CD8-positive, alpha-beta memory T cell (primary cell): ENCODE results near the gene PPTC7. TPM values are rescaled to one million over a fixed set of nuclear protein-coding genes. Genes with fewer than 3 reads are reported as not detected.

ENCODE experiments used
- CTCF ChIA-PET: fragments of 350-600 bp; sonication (Branson Sonifier 250); formaldehyde crosslinking; loops from one replicate; lab custom pipeline; 2021; ENCODE audit warnings: antibody characterized with exemption; lab: Charles Lee
- POLR2A ChIA-PET: fragments of 350-600 bp; sonication (Branson Sonifier 250); formaldehyde crosslinking; loops from one replicate; lab custom pipeline; 2021; ENCODE audit warnings: antibody characterized with exemption; lab: Charles Lee
- DNase-seq, 5 donors: peaks; one replicate each; pipeline versions ENCODE4 v3.0.0 to v3.0.0-alpha.2; 2020 to 2022; ENCODE audit warnings: mixed read lengths in 1 of 5
- H3K27ac ChIP-seq: one replicate; pipeline ENCODE4 v1.7.0; 2013; ENCODE audit warnings: low read depth, mild to moderate bottlenecking, low read length, moderate library complexity
- H3K27me3 ChIP-seq: 2 replicates; pipeline ENCODE4 v1.7.0; 2013; ENCODE audit warnings: low read length, mild to moderate bottlenecking; ENCODE audit not compliant: insufficient read depth, poor library complexity, severe bottlenecking
- H3K36me3 ChIP-seq: 2 replicates; pipeline ENCODE4 v1.7.0; 2013; ENCODE audit warnings: mild to moderate bottlenecking, low read length, moderate library complexity; ENCODE audit not compliant: insufficient read depth
- H3K4me1 ChIP-seq: 2 replicates; pipeline ENCODE4 v1.7.0; 2013; ENCODE audit warnings: mild to moderate bottlenecking, low read length, moderate library complexity; ENCODE audit not compliant: insufficient read depth
- H3K4me3 ChIP-seq: 2 replicates; pipeline ENCODE4 v1.7.0; 2013; ENCODE audit warnings: mild to moderate bottlenecking, low read length
- H3K9me3 ChIP-seq: 2 replicates; pipeline ENCODE4 v1.7.0; 2013; ENCODE audit warnings: mild to moderate bottlenecking, low read length
- H3K27ac Mint-ChIP-seq, 8 donors: one replicate each; pipeline ENCODE4 v1.8.0; 2020 to 2021; ENCODE audit warnings: mixed read lengths in 8 of 8, mild to moderate bottlenecking in 6 of 8, inconsistent platforms in 3 of 8, moderate library complexity in 3 of 8
- H3K27me3 Mint-ChIP-seq, 2 donors: one replicate each; pipeline ENCODE4 v1.8.0; 2020 to 2021; ENCODE audit warnings: mixed read lengths in 2 of 2, mild to moderate bottlenecking in 1 of 2, moderate library complexity in 1 of 2
- H3K36me3 Mint-ChIP-seq, 3 donors: one replicate each; pipeline ENCODE4 v1.8.0; 2020 to 2021; ENCODE audit warnings: mixed read lengths in 3 of 3, inconsistent platforms in 1 of 3, mild to moderate bottlenecking in 1 of 3
- H3K4me1 Mint-ChIP-seq, 3 donors: one replicate each; pipeline ENCODE4 v1.8.0; 2020 to 2021; ENCODE audit warnings: mixed read lengths in 3 of 3, inconsistent platforms in 1 of 3, mild to moderate bottlenecking in 1 of 3
- H3K4me3 Mint-ChIP-seq, 7 donors: one replicate each; pipeline ENCODE4 v1.8.0; 2020 to 2021; ENCODE audit warnings: mixed read lengths in 7 of 7, mild to moderate bottlenecking in 6 of 7, moderate library complexity in 4 of 7, inconsistent platforms in 2 of 7
- H3K9me3 Mint-ChIP-seq, 5 donors: one replicate each; pipeline ENCODE4 v1.8.0; 2020 to 2022; ENCODE audit warnings: mixed read lengths in 5 of 5, mild to moderate bottlenecking in 3 of 5, moderate library complexity in 2 of 5, inconsistent platforms in 1 of 5
- polyA plus RNA-seq: library from polyadenylated mRNA; unstranded; fragments of 300-500 nt; fragmentation: Illumina TruSeq; gene quantifications from one replicate; pipeline ENCODE4 v1.2.3, GENCODE V29; 2021
- total RNA-seq, 2 experiments: library from RNA; stranded (reverse); gene quantifications; one replicate each; pipeline ENCODE4 v1.2.3, GENCODE V29; 2021

The PPTC7 gene, protein sequence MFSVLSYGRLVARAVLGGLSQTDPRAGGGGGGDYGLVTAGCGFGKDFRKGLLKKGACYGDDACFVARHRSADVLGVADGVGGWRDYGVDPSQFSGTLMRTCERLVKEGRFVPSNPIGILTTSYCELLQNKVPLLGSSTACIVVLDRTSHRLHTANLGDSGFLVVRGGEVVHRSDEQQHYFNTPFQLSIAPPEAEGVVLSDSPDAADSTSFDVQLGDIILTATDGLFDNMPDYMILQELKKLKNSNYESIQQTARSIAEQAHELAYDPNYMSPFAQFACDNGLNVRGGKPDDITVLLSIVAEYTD
- total RNA-seq, result 10 to 100 TPM; 52.0 TPM
- 11.7 TPM for polyA plus RNA-seq

DNA sequence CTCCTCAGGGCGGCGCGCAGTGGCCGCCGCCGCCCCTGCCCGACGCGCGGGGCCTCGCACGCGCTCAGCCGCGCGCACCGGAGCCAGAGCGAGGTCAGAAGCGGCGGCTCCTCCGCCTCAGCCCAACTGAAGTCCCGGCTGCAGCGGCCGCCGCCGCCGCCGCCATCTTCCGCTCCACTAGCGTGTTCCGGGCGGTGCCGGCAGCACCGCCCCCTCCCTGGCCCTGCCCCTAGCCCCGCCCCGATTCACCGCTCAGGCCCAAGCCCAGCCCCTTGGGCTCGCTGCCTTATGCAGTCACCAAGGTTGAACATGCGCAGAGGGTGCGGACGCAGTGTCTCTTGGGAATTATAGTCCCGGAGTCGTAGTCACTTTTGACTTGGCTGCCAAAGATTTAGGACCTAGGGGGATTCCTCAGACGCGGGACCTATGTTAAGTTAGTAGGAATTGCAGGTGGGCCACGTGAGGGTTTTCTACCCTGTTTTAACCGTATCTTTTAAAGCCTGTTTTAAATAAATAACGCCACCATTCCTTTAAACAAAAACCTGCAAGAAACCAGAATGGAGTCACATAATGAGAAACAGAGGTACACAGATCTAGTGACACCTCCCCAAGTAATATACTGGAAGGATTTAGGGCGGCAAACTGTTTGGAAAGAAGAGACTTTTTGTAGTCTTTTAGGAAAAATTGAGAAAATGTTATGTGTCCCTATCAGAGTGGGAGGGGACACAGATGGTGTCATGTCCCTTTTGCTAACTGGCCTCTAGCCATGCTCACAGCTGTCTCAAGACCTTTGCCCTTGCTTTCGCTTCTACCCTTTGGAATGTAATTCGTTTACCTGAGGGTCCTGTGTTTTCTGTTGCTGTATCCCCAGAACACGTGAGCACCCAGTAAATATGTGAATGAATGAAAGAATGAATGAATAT, at the start of gene PPTC7:
Gene PPTC7 (minus strand): TSS at position 182 of the 923 bp plus-strand sequence. CDS start 287 bp downstream, outside the sequence.
- Histone ChIP-seq H3K4me1 (peaks cover 62% of the 10 kb centered on the region), H3K4me3 (peak within 1 kb of the TSS; percentile 83), H3K27me3 (no peaks in the 10 kb centered on the region), H3K36me3 (no peaks in the 10 kb centered on the region), H3K27ac (peak within 1 kb of the TSS; percentile 71), H3K9me3 (no peaks in the 10 kb centered on the region)
- POLR2A ChIA-PET, result no interaction called here
- DNase-seq, result peak; percentile 91 to 98 (median 96)
- no peaks in the 10 kb centered on the region for H3K9me3 Mint-ChIP-seq
- peaks cover 0 to 15% (median 0%) of the 10 kb centered on the region in 3 donors for H3K36me3 Mint-ChIP-seq
- no peaks in the 10 kb centered on the region for H3K27me3 Mint-ChIP-seq
- H3K4me3 Mint-ChIP-seq, result peak within 1 kb of the TSS; percentile 93 to 97 (median 96)
- H3K27ac Mint-ChIP-seq, result peak within 1 kb of the TSS; percentile 87 to 99 (median 95)
- H3K4me1 Mint-ChIP-seq, result peaks cover 56 to 64% (median 63%) of the 10 kb centered on the region in 3 donors
- CTCF ChIA-PET, result no interaction called here

DNA sequence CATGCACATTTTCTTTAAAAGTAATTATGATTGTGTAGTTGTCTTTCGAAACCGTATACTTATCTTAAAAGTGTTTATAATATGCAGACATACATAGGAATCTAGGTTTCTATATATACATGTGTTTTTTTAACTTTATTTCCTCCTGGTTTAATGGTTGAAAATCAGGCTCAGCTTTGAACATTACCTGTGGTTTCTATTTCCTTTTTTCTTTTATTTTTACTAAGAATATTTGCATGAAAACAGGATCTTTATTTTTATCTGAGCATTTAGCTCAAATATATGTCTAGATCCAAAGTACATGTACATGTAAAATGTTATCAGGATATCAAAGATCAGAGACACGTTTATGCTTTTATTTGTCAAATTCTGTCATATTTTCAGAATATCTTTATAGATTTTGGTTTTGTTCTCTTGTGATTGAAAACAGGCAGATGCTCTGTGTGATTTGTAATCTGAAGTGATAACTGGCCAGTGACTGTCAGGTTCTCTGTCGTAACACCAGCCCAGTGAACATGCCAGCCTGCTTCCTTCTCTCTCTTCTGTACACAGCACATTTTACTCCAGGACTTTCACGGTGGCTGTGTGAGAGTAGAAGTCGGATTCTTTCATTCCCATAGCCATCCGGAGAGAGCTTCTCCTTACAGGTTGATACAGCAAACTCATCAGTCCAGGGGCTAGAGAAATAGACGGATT, 44.5 kb upstream of the PPTC7 start:
- DNase-seq, result no peak
- peak overlapping the region in 3 of 8 donors; percentile 40 to 47 (median 42) for H3K27ac Mint-ChIP-seq
- H3K36me3 Mint-ChIP-seq, result peaks cover 0 to 13% (median 2%) of the 10 kb centered on the region in 3 donors
- H3K36me3 ChIP-seq, result no peaks in the 10 kb centered on the region
- H3K27me3 ChIP-seq, result no peaks in the 10 kb centered on the region
- no peaks in the 10 kb centered on the region for H3K27me3 Mint-ChIP-seq
- CTCF ChIA-PET, result interaction anchor here (1.8 kb wide), 1 partner anchor 29 kb away, joined by 6 read pairs; no protein-coding TSS in a partner anchor
- H3K4me1 Mint-ChIP-seq, result peaks cover 4 to 8% (median 4%) of the 10 kb centered on the region in 3 donors
- no peak overlapping the region for H3K4me3 Mint-ChIP-seq
- H3K4me1 ChIP-seq, result peaks cover 8% of the 10 kb centered on the region
- H3K27ac ChIP-seq, result no peak overlapping the region
- H3K4me3 ChIP-seq, result no peak overlapping the region
- no peaks in the 10 kb centered on the region for H3K9me3 Mint-ChIP-seq
- no peaks in the 10 kb centered on the region for H3K9me3 ChIP-seq
- POLR2A ChIA-PET, result no interaction called here

DNA sequence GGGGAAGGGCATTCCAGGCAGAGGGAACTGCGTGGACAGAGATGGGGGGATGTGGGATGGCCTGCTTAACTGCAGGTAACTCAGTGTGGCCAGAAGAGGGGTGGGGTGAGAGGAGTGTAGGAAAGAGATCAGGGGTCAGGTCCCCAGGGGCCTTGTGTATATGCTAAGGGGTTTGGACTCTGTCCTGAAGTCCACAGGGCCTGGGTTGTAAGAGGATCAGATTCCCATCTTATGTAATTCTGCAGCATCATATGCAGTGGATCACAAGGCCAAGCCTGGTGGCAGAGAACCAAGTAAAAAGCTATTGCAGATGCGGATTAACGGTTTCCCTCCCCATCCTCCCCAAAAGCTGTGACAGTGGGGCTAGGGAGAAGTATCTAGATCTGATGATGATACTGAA, 39.5 kb upstream of the PPTC7 start:
- H3K27me3 Mint-ChIP-seq, result no peaks in the 10 kb centered on the region
- H3K27ac ChIP-seq, result no peak overlapping the region

DNA sequence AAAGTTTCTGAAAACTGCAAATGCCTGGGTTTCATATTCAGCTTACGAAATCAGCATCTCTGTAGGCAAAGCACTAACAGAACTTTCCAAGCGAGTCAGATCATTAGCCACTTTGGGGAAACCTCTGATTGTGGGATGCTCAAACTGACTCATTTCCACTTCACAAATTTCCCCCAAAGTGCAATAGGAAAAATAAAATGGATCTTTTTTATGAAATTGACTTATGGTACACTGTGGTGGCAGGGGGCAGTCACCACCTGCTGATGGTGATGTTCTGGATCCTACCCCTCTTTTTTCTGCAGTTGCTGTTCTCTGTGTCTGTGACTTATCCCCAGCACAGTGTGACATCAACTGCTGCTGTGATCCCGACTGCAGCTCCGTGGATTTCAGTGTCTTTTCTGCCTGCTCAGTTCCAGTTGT, 36.4 kb upstream of the PPTC7 start:
- H3K9me3 ChIP-seq, result no peaks in the 10 kb centered on the region
- Mint-ChIP-seq H3K4me3 (no peak overlapping the region), H3K4me1 (peaks cover 0 to 5% (median under 1%) of the 10 kb centered on the region in 3 donors), H3K27ac (no peak overlapping the region), H3K27me3 (no peaks in the 10 kb centered on the region), H3K9me3 (no peaks in the 10 kb centered on the region), H3K36me3 (no peaks in the 10 kb centered on the region)
- H3K27me3 ChIP-seq, result no peaks in the 10 kb centered on the region
- peaks cover 5% of the 10 kb centered on the region for H3K4me1 ChIP-seq
- DNase-seq, result no peak
- ChIA-PET POLR2A (no interaction called here), CTCF (interaction anchor here (0.5 to 0.9 kb wide), 2 partner anchors 20 to 527 kb away, joined by 3 read pairs; no protein-coding TSS in a partner anchor)
- no peak overlapping the region for H3K27ac ChIP-seq
- no peak overlapping the region for H3K4me3 ChIP-seq
- H3K36me3 ChIP-seq, result no peaks in the 10 kb centered on the region

More for the DNA sequence above, 39.5 kb upstream of the PPTC7 start:
- Histone ChIP-seq H3K4me3 (no peak overlapping the region), H3K27me3 (no peaks in the 10 kb centered on the region), H3K4me1 (peaks cover 4% of the 10 kb centered on the region), H3K9me3 (no peaks in the 10 kb centered on the region), H3K36me3 (no peaks in the 10 kb centered on the region)
- ChIA-PET CTCF (no interaction called here), POLR2A (no interaction called here)
- no peaks in the 10 kb centered on the region for H3K36me3 Mint-ChIP-seq
- H3K4me3 Mint-ChIP-seq, result no peak overlapping the region
- H3K9me3 Mint-ChIP-seq, result no peaks in the 10 kb centered on the region
- peaks cover 0 to 2% (median under 1%) of the 10 kb centered on the region in 3 donors for H3K4me1 Mint-ChIP-seq
- H3K27ac Mint-ChIP-seq, result no peak overlapping the region
- no peak for DNase-seq

DNA sequence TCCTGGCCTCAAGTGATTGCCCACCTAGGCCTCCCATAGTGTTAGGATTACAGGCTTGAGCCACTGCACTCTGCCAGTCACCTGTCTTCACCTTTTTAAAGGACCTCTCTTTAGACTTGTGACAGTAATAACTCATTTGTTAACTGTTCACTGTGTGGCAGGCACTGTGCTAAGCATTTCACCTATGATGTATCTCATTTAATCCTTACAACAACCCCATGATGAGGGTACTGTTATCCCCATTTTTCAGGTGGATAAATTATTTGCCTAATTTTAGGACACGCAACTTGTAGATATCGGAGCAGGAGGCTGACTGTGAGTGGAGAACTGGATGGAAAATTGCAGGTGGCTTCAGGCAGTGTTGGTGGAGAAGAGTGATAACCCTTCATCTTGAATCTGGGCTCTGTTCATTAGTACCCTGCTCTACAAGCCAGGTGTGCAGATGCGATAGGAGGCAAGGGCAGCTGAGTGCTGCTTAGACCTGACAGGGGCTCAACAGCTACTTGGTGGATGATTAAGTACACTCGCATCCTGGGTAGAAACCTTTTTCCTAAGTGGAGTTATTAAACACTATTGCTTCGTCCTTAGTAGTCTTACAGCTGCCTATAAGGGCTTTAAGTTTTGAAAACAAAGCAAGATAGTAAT, 33.5 kb upstream of the PPTC7 start:
- no peak overlapping the region for H3K27ac ChIP-seq
- no peaks in the 10 kb centered on the region for H3K9me3 ChIP-seq
- peaks cover 10% of the 10 kb centered on the region for H3K4me1 ChIP-seq
- no peak overlapping the region for H3K4me3 ChIP-seq
- H3K27me3 ChIP-seq, result no peaks in the 10 kb centered on the region
- Mint-ChIP-seq H3K27ac (no peak overlapping the region), H3K27me3 (no peaks in the 10 kb centered on the region), H3K9me3 (no peaks in the 10 kb centered on the region), H3K36me3 (no peaks in the 10 kb centered on the region), H3K4me1 (peaks cover 3 to 11% (median 3%) of the 10 kb centered on the region in 3 donors), H3K4me3 (peak overlapping the region in 2 of 7 donors; percentile 12 to 16)
- H3K36me3 ChIP-seq, result no peaks in the 10 kb centered on the region
- no peak for DNase-seq
- POLR2A ChIA-PET, result no interaction called here
- CTCF ChIA-PET, result interaction anchor here (1.0 to 4.0 kb wide), 4 partner anchors 14 to 167 kb away, joined by 3 to 45 read pairs (median 11); partner anchors contain the start of genes ARPC3 and GPN3

DNA sequence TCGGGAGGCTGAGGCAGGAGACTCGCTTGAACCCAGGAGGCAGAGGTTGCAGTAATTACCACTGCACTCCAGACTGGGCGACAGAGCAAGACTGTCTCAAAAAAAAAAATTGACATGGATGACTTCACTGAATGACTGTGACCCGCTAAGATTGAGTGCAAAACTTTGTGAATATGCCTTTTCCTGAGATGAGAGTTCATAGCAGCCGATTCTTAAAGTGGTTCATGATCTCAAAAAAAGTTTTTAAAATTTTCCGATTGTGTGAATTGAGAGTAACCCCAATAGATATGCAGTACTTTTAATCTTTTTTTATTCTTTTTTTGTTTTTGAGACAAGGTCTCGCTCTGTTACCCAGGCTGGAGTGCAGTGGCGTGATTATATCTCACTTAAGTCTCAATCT, 32.1 kb upstream of the PPTC7 start:
- H3K27me3 ChIP-seq, result no peaks in the 10 kb centered on the region
- Mint-ChIP-seq H3K27ac (peak overlapping the region in 5 of 8 donors; percentile 35 to 82 (median 65)), H3K9me3 (no peaks in the 10 kb centered on the region), H3K36me3 (no peaks in the 10 kb centered on the region), H3K27me3 (no peaks in the 10 kb centered on the region), H3K4me1 (peaks cover 3 to 11% (median 9%) of the 10 kb centered on the region in 3 donors), H3K4me3 (peak overlapping the region in 6 of 7 donors; percentile 14 to 70 (median 39))
- H3K36me3 ChIP-seq, result no peaks in the 10 kb centered on the region
- CTCF ChIA-PET, result interaction anchor here (0.9 to 4.0 kb wide), 4 partner anchors 13 to 165 kb away, joined by 3 to 45 read pairs (median 9); partner anchors contain the start of genes ARPC3 and FAM216A
- no peak for DNase-seq
- no peaks in the 10 kb centered on the region for H3K9me3 ChIP-seq
- no peak overlapping the region for H3K4me3 ChIP-seq
- POLR2A ChIA-PET, result no interaction called here
- H3K27ac ChIP-seq, result no peak overlapping the region
- H3K4me1 ChIP-seq, result peaks cover 10% of the 10 kb centered on the region
